Spleen (tissue), 11 donors: ENCODE measurements around the gene SLC5A11. TPM values are rescaled to one million over a fixed set of nuclear protein-coding genes. Genes with fewer than 3 reads are reported as not detected.

Experiments
- DNase-seq: peaks from one replicate; pipeline ENCODE4 v3.0.0-alpha.2; 2020
- H3K27ac ChIP-seq, 8 donors: fragments of 200-600 bp; sonication (generic) in 7 of 8; 1 replicate in 4 of 8; 2 replicates in 4 of 8; pipeline versions ENCODE4 v1.5.0 to v1.8.0; 2016 to 2021; ENCODE audit warnings: inconsistent platforms in 4 of 8, mild to moderate bottlenecking in 4 of 8, moderate library complexity in 1 of 8
- H3K27me3 ChIP-seq, 7 donors: fragments of 200-600 bp; sonication (generic) in 6 of 7; replicated peaks in 1 of 7; 1 replicate in 4 of 7; 2 replicates in 3 of 7; pipeline versions ENCODE4 v1.5.0 to v1.8.0; 2016 to 2021; ENCODE audit warnings: inconsistent platforms in 3 of 7, mild to moderate bottlenecking in 1 of 7
- H3K36me3 ChIP-seq, 6 donors: fragments of 200-600 bp; sonication (generic) in 5 of 6; 1 replicate in 4 of 6; 2 replicates in 2 of 6; pipeline versions ENCODE4 v1.5.0 to v1.8.0; 2016 to 2021; ENCODE audit warnings: inconsistent platforms in 2 of 6
- H3K4me1 ChIP-seq, 6 donors: fragments of 200-600 bp; sonication (generic) in 5 of 6; 1 replicate in 3 of 6; 2 replicates in 3 of 6; pipeline versions ENCODE4 v1.5.0 to v1.8.0; 2016 to 2021; ENCODE audit warnings: inconsistent platforms in 3 of 6
- H3K4me3 ChIP-seq, 8 donors: fragments of 200-600 bp; sonication (generic) in 7 of 8; 1 replicate in 4 of 8; 2 replicates in 4 of 8; pipeline versions ENCODE4 v1.5.0 to v1.8.0; 2016 to 2021; ENCODE audit warnings: inconsistent platforms in 4 of 8, mild to moderate bottlenecking in 4 of 8, moderate library complexity in 2 of 8
- H3K9me3 ChIP-seq, 8 donors: fragments of 200-600 bp; sonication (generic) in 7 of 8; 1 replicate in 4 of 8; 2 replicates in 4 of 8; pipeline versions ENCODE4 v1.5.0 to v1.8.0; 2016 to 2021; ENCODE audit warnings: inconsistent platforms in 4 of 8
- CTCF ChIP-seq, 11 experiments: fragments of 200-600 bp in 7 of 11; fragments of 450-650 bp in 4 of 11; sonication (generic) in 4 of 11; IDR thresholded peaks in 8 of 11; conservative IDR thresholded peaks in 3 of 11; 1 replicate in 7 of 11; 2 replicates in 4 of 11; pipeline versions ENCODE4 v1.4.0 to v1.8.0; 2016 to 2021; ENCODE audit warnings: antibody characterized with exemption in 11 of 11, inconsistent platforms in 4 of 11, mild to moderate bottlenecking in 1 of 11
- POLR2A ChIP-seq, 3 donors: fragments of 450-650 bp; IDR thresholded peaks; one replicate each; pipeline ENCODE4 v1.5.1; 2017; ENCODE audit warnings: antibody characterized with exemption in 3 of 3, mild to moderate bottlenecking in 1 of 3
- POLR2AphosphoS5 ChIP-seq, 3 donors: sonication (generic); formaldehyde crosslinking; IDR thresholded peaks; one replicate each; pipeline ENCODE4 v1.5.1; 2017; ENCODE audit warnings: antibody characterized with exemption in 3 of 3
- WGBS, 5 donors: extraction: QIAGEN DNeasy Blood & Tissue Kit in 3 of 5; methylation state at CpG; one replicate each; pipeline versions ENCODE4 v1.1.5 to v1.1.7; 2013 to 2018; 5-methylcytosine and 5-hydroxymethylcytosine counted together
- intact Hi-C: fragments of 100-400 bp; cut with DNase I; formaldehyde crosslinking; loops from one replicate; pipeline ENCODE4 v1.15.0; 2023; ENCODE audit warnings: low total_unique reads
- polyA plus RNA-seq, 3 donors: library from polyadenylated mRNA; stranded (reverse); fragments of 200-250 nt; gene quantifications; one replicate each; pipeline ENCODE4 v1.2.1, GENCODE V29; 2013
- total RNA-seq, 7 donors: library from RNA; depleted of rRNA in 3 of 7; stranded (reverse); fragments of >200 nt in 3 of 7; fragmentation: NEBNext Ultra II Directional in 4 of 7; extraction: Animal tissue kit (Norgen Biotek cat#: 25700) in 4 of 7; gene quantifications; one replicate each; pipeline versions ENCODE4 v1.1.0 to v1.2.1, GENCODE V29; 2016 to 2021
- donor health status: healthy with polysubstance abuse.
- donor health status: DM: no; HTN: no; CAD: no; lungs with moderate emphysema.
- donor health status: DM: no; HTN: no; CAD: no.
- donor health status: Bipolar disorder and iron deficiency.
- donor health status: healthy.
- donor health status: DM: no; HTN: no; CAD: no.
- donor health status: DM: yes; HTN: yes; CAD: no.

The SLC5A11 gene
- total and polyA plus RNA-seq, 10 donors = 0.14 to 1.9 (median 0.46) TPM; not detected in 3

GRCh38 chr16:24873028-24873427, 27.3 kb downstream of the SLC5A11 start:
- no peaks in the 10 kb centered on the region for H3K9me3 ChIP-seq
- intact Hi-C loops = no loop called here
- H3K36me3 ChIP-seq = no peaks in the 10 kb centered on the region
- H3K4me1 ChIP-seq = no peaks in the 10 kb centered on the region
- H3K27ac ChIP-seq = no peak overlapping the region
- no peak for DNase-seq
- TF ChIP-seq POLR2A (IDR thresholded peaks at IDR 0.05) = no peak
- TF ChIP-seq POLR2AphosphoS5 (IDR thresholded peaks at IDR 0.05) = no peak
- TF ChIP-seq CTCF (IDR thresholded peaks at IDR 0.05 in 8 of 11, conservative IDR thresholded peaks at IDR 0.05 in 3 of 11) = no peak
- no peaks in the 10 kb centered on the region for H3K27me3 ChIP-seq
- 67 to 78% (median 72%) methylated on average over 2 of the region's 2 CpGs for WGBS, 5 donors
- H3K4me3 ChIP-seq = no peak overlapping the region

DNA sequence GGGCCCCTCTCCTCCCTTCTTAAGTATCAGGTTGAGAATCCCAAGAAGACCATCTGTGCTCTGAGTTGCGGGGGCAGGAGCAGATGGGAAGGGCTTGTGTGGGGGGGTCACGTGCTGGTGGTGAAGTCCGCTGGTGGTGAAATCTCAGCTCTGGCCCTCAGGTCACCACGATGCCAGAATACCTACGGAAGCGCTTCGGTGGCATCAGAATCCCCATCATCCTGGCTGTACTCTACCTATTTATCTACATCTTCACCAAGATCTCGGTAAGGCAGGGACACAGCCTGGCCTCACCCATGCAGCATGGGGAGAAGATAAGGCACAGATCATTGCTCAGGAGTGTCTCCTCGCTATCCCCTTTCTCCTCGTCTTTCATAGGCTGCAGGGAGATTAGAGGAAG, 29.7 kb downstream of the SLC5A11 start:
- WGBS, 5 donors = 86 to 93% (median 90%) methylated on average over 6 to 10 of the region's 10 CpGs

DNA sequence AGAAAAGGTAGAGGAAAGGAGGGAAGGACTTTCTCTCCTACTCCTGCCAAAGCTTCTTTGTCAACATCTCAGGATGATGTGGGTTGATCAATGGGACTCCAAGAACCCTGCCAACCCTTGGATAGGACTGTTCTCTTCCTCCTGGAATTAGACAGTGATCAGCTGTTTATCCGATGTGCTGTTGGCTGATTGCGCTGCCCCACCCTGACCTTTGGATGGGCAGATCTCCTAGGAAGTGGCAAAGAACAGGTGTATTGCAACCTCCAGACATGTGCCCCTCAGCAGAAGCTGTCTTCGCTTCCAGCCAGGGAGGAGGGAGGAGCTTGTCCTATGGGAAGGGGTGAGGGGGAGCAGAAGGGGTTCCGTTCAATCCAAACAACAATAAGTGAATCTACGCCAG, 30.5 kb downstream of the SLC5A11 start:
- DNase-seq = no peak
- intact Hi-C loops = no loop called here
- TF ChIP-seq CTCF (IDR thresholded peaks at IDR 0.05 in 8 of 11, conservative IDR thresholded peaks at IDR 0.05 in 3 of 11) = no peak
- Histone ChIP-seq H3K4me3 (no peak overlapping the region), H3K27ac (no peak overlapping the region), H3K9me3 (peaks cover 0 to 11% (median 0%) of the 10 kb centered on the region in 8 donors), H3K36me3 (no peaks in the 10 kb centered on the region), H3K4me1 (no peaks in the 10 kb centered on the region), H3K27me3 (no peaks in the 10 kb centered on the region)
- WGBS, 5 donors = 83 to 91% (median 84%) methylated on average over 5 of the region's 5 CpGs

More for the DNA sequence above, 29.7 kb downstream of the SLC5A11 start:
- no peak overlapping the region for H3K27ac ChIP-seq
- no peak overlapping the region for H3K4me3 ChIP-seq
- H3K4me1 ChIP-seq = no peaks in the 10 kb centered on the region
- peaks cover 0 to 9% (median 0%) of the 10 kb centered on the region in 8 donors for H3K9me3 ChIP-seq
- H3K27me3 ChIP-seq = no peaks in the 10 kb centered on the region
- intact Hi-C loops = no loop called here
- TF ChIP-seq POLR2A (IDR thresholded peaks at IDR 0.05) (no peak), CTCF (IDR thresholded peaks at IDR 0.05 in 8 of 11, conservative IDR thresholded peaks at IDR 0.05 in 3 of 11) (no peak), POLR2AphosphoS5 (IDR thresholded peaks at IDR 0.05) (no peak)
- no peaks in the 10 kb centered on the region for H3K36me3 ChIP-seq
- DNase-seq = no peak

GRCh38 chr16:24879684-24880083, 33.9 kb downstream of the SLC5A11 start:
- DNase-seq = no peak
- Histone ChIP-seq H3K4me3 (no peak overlapping the region), H3K27me3 (no peaks in the 10 kb centered on the region), H3K27ac (no peak overlapping the region), H3K36me3 (no peaks in the 10 kb centered on the region), H3K9me3 (peaks cover 0 to 11% (median 0%) of the 10 kb centered on the region in 8 donors), H3K4me1 (no peaks in the 10 kb centered on the region)
- 93 to 97% (median 94%) methylated on average over 2 of the region's 2 CpGs for WGBS, 5 donors
- TF ChIP-seq POLR2AphosphoS5 (IDR thresholded peaks at IDR 0.05) (no peak), CTCF (IDR thresholded peaks at IDR 0.05 in 8 of 11, conservative IDR thresholded peaks at IDR 0.05 in 3 of 11) (no peak), POLR2A (IDR thresholded peaks at IDR 0.05) (no peak)
- intact Hi-C loops = no loop called here
